CD4-positive, alpha-beta T cell treated with Interleukin-15 for 1 hour (primary cell): ENCODE measurements around the gene ODAD4.
A peak's percentile ranks its signal among the peaks of the same experiment; 100 is the strongest.
"Not testable (repeated sequence)": the region's sequence is repeated elsewhere in the genome, so short reads cannot be mapped to it uniquely, and the experiment has no call there.

Experiments used
- DNase-seq: peaks from one replicate; pipeline ENCODE4 v3.0.0-alpha.2; 2020

Gene ODAD4

GRCh38 chr17:41913798-41914197 lies 16.6 kb upstream of the ODAD4 start:
- DNase-seq: no peak

GRCh38 chr17:41914358-41914766 lies 16.1 kb upstream of the ODAD4 start:
- DNase-seq: no peak

- no peak for DNase-seq
Observed at GRCh38 chr17:41915020-41915419, 15.4 kb upstream of the ODAD4 start.

DNA sequence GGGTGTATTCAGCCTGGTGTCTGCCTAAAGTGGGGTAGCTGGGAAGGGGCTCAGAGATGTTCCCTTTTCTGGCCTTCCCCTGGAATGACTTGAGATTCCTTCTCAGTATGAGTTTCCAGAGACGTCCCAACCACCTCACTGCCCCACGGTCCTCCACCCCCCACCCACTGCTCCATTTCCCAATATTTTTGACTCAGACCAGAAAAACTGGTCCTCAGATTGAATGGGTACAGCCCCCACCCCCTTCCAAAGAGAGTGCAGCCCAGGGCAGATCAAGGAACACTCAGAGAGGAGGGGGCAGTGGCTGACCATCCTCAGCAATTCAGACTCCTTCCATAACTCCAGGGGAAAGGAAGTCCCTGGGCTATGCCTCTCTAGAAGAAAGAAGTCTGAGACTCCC lies 14.9 kb upstream of the ODAD4 start:
- DNase-seq: no peak

DNA sequence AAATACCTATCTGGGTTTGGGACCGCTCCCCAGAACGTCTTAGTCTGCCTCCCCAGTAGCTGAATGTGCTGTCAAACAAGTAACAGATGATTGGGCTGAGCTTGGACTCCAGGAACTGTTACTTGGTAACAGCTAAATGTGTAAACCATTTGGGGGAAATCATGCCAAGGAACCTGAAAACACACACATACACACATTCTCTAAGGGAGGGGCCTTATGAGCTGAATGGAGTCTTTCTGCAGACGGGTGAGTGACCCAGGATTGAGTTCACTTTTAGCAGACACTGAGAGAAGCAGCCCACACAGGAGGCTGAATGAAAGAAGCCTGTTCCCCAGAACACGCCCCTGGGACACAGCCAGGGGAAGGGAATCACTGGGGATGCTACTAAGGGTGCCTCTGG lies 13.2 kb upstream of the ODAD4 start:
- no peak for DNase-seq

DNA sequence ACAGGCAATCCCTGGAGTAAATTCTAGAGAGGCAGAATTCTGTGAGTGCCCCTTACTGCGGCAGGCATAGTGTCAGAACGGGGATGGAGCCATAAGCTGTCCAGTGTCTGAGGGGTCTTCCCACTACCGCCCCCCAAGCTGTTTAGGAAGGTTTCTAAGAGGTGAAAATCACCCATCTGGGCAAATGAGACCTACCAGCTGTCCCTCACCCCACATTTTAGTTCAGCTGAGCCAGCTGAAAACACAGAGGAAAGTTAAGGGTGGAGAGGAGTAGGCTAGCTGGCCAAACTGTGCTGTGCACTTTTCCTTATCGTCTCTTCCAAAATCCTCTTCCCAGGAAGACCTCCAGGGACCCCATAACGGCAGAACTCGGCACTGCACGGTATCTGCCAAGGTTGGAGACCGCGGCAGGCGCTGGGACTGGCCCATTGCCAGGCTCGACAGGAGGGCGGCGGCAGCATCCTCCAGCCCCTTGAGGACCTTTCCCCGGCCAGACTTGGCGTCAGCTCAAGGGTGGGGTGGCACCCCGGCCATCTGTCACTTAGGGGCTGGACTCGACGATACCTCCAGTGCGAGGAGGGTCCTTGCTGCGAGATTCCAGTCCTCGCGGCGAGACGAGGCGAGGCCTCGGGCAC lies 12.6 kb upstream of the ODAD4 start:
- no peak for DNase-seq

GRCh38 chr17:41918314-41919164 lies 11.9 kb upstream of the ODAD4 start, which contains the start of gene ACLY:
Gene ACLY, minus strand, starts transcription at chr17:41918951. Its CDS starts 5,078 bp downstream, at chr17:41913873.
- DNase-seq: peak; percentile 95

- DNase-seq: no peak
Observed at GRCh38 chr17:41919165-41919817, 11.1 kb upstream of the ODAD4 start.

GRCh38 chr17:41919840-41920579 lies 10.4 kb upstream of the ODAD4 start:
- no peak for DNase-seq

DNA sequence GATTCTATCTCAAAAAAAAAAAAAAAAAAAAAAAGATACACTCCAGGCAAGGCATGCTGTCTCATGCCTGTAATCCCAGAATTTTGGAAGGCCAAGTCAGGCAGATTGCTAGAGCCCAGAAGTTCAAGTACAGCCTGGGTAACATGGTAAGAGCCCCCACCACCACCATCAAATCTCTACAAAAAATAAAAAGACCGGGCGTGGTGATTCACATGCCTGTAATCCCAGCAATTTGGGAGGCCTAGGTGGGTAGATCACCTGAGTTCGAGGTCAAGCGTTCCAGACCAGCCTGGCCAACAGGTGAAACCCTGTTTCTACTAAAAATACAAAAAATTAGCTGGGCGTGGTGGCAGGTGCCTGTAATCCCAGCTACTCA lies 9.8 kb upstream of the ODAD4 start:
- DNase-seq: no peak

DNA sequence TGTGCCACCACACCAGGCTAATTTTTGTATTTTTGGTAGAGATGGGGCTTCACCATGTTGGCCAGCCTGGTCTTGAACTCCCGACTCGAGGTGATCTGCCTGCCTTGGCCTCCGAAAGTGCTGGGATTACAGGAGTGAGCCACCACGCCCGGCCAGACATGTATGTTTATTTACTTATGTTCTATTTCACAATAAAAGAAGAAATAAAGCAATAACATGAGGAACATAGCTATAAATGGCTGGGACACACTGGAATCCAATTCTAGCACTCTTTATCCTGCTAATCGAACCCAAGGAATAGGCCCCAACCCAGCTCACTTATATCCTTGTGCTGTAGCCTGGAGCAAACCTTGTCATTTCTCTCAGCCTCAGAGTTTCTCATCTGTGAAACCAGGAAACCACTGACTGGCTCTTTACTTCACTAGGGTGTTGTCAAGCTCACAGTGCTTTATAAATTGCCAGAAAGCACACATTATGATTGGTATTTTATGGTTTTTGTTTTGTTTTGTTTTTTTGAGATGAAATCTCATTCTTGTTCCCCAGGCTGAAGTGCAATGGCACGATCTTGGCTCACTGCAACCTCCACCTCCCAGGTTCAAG lies 4.3 kb upstream of the ODAD4 start:
- no peak for DNase-seq

- DNase-seq: no peak
Observed at GRCh38 chr17:41928693-41929251, 1.6 kb upstream of the ODAD4 start.

- DNase-seq: not testable (repeated sequence)
Observed at GRCh38 chr17:41930833-41931156, 378 bp downstream of the ODAD4 start.

DNA sequence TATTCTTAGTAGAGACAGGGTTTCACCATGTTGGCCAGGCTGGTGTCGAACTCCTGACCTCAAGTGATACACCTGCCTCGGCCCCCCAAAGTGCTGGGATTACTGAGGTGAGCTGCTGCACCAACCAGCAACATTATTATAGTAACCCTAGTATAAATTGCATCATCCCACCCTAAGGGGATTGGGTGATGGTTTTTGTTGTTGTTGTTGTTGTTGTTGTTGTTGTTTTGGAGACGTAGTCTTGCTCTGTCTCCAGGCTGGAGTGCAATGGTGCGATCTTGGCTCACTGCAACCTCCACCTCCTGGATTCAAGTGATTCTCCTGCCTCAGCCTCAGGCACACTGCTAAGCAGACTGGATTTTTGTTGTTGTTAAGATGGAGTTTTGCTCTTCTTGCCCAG lies 1.3 kb downstream of the ODAD4 start:
- not testable (repeated sequence) for DNase-seq

DNA sequence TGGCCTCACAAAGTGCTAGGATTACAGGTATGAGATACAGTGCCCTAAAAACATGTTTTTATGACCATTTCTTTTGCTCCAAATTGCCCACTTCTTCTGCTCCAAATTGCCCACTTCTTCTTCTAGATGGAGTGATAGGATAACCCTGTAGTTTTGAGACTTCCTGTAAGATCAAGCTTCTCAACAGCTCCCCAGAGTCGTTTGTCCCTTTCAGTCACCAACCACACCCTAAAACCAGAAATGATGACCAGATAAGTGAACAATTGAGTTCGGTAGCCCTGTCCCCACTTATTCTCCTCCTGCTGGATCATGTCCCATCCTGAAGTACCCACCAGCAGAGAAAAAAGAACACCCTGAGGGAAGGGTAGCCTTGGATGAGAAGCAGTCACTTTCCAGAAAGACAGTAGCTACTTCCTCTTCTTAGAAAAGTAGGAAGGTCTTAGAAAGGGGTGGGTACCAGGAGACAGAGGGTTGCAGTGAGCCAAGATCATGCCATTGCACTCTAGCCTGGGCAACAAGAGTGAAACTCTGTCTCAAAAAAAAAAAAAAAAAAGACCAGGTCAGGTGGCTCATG lies 2.5 kb downstream of the ODAD4 start:
- no peak for DNase-seq

DNA sequence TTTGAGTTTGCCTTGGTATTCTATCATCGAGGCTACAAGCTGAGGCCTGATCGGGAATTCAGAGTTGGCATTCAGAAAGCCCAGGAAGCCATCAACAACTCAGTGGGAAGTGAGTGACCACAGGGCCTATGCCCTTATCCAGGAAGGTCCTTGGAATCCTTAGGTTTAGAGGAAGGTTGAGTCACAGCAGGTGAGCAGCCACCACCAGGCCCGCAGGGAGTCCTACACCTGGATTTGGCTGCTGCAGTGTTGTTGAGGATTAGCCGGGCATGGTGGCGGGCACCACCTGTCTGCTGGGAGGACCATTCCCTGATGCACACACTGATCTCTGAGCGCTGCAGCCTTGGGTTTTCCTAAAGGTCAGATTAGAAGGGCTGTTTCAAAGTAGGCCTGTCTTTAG lies 5.2 kb downstream of the ODAD4 start:
- no peak for DNase-seq

- no peak for DNase-seq
Observed at GRCh38 chr17:41937970-41938954, 7.8 kb downstream of the ODAD4 start.

GRCh38 chr17:41939044-41939692 lies 8.8 kb downstream of the ODAD4 start:
- DNase-seq: no peak

- DNase-seq: no peak
Observed at GRCh38 chr17:41939693-41940090, 9.3 kb downstream of the ODAD4 start.

- no peak for DNase-seq
Observed at GRCh38 chr17:41941168-41941567, 10.8 kb downstream of the ODAD4 start.
